Endodermal cell (in vitro differentiated cells): ENCODE data around the gene CAMTA1. TPM values are rescaled to one million over a fixed set of nuclear protein-coding genes. Genes with fewer than 3 reads are reported as not detected.

Source experiments
- DNase-seq: peaks from one replicate; pipeline ENCODE4 v3.0.0-alpha.2; 2017
- H3K27ac ChIP-seq: 2 replicates; pipeline ENCODE4 v1.5.1; 2013; ENCODE audit warnings: mild to moderate bottlenecking, low read depth, low read length, moderate library complexity
- H3K27me3 ChIP-seq: 2 replicates; pipeline ENCODE4 v1.6.1; 2013; ENCODE audit warnings: mild to moderate bottlenecking, low read length, moderate library complexity; ENCODE audit not compliant: insufficient read depth, control insufficient read depth, poor library complexity, severe bottlenecking
- H3K36me3 ChIP-seq: 2 replicates; pipeline ENCODE4 v1.7.0; 2013; ENCODE audit warnings: mild to moderate bottlenecking, low read length, moderate library complexity; ENCODE audit not compliant: control insufficient read depth, insufficient read depth
- H3K4me1 ChIP-seq: one replicate; pipeline ENCODE4 v1.7.0; 2013; ENCODE audit warnings: low read length; ENCODE audit not compliant: control insufficient read depth, insufficient read depth
- H3K4me3 ChIP-seq: 2 replicates; pipeline ENCODE4 v1.5.1; 2013; ENCODE audit warnings: mild to moderate bottlenecking, low read length, moderate library complexity
- H3K9ac ChIP-seq: 2 replicates; pipeline ENCODE4 v1.6.1; 2013; ENCODE audit warnings: mild to moderate bottlenecking, low read length, moderate library complexity; ENCODE audit not compliant: poor library complexity, severe bottlenecking; ENCODE audit errors: extremely low read depth
- H3K9me3 ChIP-seq: 2 replicates; pipeline ENCODE4 v1.6.1; 2013; ENCODE audit warnings: mild to moderate bottlenecking, low read length, moderate library complexity; ENCODE audit not compliant: control insufficient read depth
- H3K27ac Mint-ChIP-seq: 2 replicates; pipeline ENCODE4 v1.8.0; 2020; ENCODE audit warnings: mixed read lengths
- H3K27me3 Mint-ChIP-seq: 2 replicates; pipeline ENCODE4 v1.8.0; 2021; ENCODE audit warnings: mild to moderate bottlenecking, mixed read lengths; ENCODE audit not compliant: insufficient read depth
- H3K36me3 Mint-ChIP-seq: 2 replicates; pipeline ENCODE4 v1.8.0; 2020; ENCODE audit warnings: low read depth, mixed read lengths
- H3K4me1 Mint-ChIP-seq: 2 replicates; pipeline ENCODE4 v1.8.0; 2020; ENCODE audit warnings: mixed read lengths
- H3K4me3 Mint-ChIP-seq: 2 replicates; pipeline ENCODE4 v1.8.0; 2020; ENCODE audit warnings: mild to moderate bottlenecking, moderate library complexity, mixed read lengths
- H3K9me3 Mint-ChIP-seq: 2 replicates; pipeline ENCODE4 v1.8.0; 2020; ENCODE audit warnings: mild to moderate bottlenecking, mixed read lengths
- WGBS, 2 experiments: methylation state at CpG; one replicate each; pipeline versions ENCODE4 v1.1.5 to v1.1.7; 2013; ENCODE audit warnings: missing lambda C conversion rate in 2 of 2, mixed read lengths in 1 of 2; ENCODE audit not compliant: insufficient coverage in 1 of 2, insufficient read length in 1 of 2; 5-methylcytosine and 5-hydroxymethylcytosine counted together
- total RNA-seq, 2 donors: library from RNA; stranded (reverse); fragmentation: NEBNext Ultra II Directional in 1 of 2; extraction: Animal tissue kit (Norgen Biotek cat#: 25700) in 1 of 2; gene quantifications; 2 replicates in 1 of 2; 3 replicates in 1 of 2; pipeline ENCODE4 v1.2.1, GENCODE V29; 2021
- TF ChIP-seq, protein P1 (sequence below): fragments of 200-600 bp; sonication (generic); conservative IDR thresholded peaks from 2 replicates; pipeline ENCODE4 v1.5.0; 2021; ENCODE audit warnings: antibody characterized with exemption, mild to moderate bottlenecking

Gene CAMTA1
- total RNA-seq, 2 donors from 2014 or later = 123 to 137 TPM

DNA sequence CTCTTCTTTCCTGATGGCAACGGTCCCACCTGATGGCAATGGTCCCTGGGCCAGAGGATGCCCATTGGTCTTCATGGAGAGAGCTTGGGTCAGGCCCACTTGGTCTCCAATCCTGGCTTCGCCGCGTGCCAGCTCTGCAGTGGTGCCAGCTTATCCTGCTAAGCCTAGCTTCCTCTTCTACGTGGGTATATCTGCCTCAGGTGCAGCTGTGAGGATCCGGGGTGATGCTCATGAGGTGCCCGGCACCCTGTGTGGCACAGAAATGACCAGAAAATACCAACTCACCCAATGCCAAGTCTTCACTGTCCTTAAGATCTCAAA is 437.4 kb downstream of the CAMTA1 start:
- Histone ChIP-seq H3K27ac (no peak overlapping the region), H3K9ac (no peak overlapping the region), H3K36me3 (no peaks in the 10 kb centered on the region), H3K27me3 (no peaks in the 10 kb centered on the region), H3K9me3 (no peaks in the 10 kb centered on the region), H3K4me1 (no peaks in the 10 kb centered on the region), H3K4me3 (no peak overlapping the region)
- WGBS, 2 experiments = 93% methylated on average over 7 of the region's 7 CpGs
- no peaks in the 10 kb centered on the region for H3K27me3 Mint-ChIP-seq
- DNase-seq = no peak
- no peaks in the 10 kb centered on the region for H3K36me3 Mint-ChIP-seq
- TF ChIP-seq, protein P1, sequence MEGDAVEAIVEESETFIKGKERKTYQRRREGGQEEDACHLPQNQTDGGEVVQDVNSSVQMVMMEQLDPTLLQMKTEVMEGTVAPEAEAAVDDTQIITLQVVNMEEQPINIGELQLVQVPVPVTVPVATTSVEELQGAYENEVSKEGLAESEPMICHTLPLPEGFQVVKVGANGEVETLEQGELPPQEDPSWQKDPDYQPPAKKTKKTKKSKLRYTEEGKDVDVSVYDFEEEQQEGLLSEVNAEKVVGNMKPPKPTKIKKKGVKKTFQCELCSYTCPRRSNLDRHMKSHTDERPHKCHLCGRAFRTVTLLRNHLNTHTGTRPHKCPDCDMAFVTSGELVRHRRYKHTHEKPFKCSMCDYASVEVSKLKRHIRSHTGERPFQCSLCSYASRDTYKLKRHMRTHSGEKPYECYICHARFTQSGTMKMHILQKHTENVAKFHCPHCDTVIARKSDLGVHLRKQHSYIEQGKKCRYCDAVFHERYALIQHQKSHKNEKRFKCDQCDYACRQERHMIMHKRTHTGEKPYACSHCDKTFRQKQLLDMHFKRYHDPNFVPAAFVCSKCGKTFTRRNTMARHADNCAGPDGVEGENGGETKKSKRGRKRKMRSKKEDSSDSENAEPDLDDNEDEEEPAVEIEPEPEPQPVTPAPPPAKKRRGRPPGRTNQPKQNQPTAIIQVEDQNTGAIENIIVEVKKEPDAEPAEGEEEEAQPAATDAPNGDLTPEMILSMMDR = no peak
- no peak overlapping the region for H3K27ac Mint-ChIP-seq
- H3K4me3 Mint-ChIP-seq = no peak overlapping the region
- H3K4me1 Mint-ChIP-seq = no peaks in the 10 kb centered on the region
- H3K9me3 Mint-ChIP-seq = no peaks in the 10 kb centered on the region

DNA sequence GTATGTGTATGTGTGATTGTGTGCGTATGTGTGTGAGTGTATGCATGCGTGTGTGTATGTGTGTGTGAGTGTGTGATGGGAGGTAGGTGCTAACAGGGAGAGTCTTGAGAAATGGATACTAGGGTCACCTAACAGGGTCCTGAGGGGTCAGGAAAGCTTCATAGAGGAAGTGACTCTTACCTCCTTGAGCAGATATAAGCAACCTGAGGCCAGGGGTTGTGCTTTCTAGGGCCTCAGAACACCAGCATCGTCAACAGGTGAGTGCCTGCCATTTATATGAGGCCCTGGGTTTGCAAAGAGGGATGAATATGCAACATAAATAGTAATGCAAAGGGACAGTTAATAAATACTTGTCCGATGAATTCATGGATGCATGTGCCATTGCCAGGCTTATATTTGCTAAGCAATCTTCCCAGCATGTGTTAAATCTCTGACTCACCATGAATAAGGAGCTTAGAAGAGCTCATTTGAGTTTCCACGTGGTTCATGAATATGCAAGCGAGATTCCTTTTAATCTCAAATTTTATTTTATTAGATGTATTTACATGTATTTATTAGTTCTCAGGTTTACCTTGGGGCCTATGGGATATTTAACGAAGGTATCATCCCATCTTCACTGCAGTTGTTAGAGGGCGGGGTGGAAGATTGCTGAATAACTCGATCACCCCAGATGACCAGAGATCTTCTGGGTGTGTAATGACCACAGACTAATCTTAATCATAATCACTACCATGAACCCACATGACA is 438.3 kb downstream of the CAMTA1 start:
- no peak for DNase-seq
- WGBS, 2 experiments = 87 to 93% methylated on average over 4 to 9 of the region's 9 CpGs

DNA sequence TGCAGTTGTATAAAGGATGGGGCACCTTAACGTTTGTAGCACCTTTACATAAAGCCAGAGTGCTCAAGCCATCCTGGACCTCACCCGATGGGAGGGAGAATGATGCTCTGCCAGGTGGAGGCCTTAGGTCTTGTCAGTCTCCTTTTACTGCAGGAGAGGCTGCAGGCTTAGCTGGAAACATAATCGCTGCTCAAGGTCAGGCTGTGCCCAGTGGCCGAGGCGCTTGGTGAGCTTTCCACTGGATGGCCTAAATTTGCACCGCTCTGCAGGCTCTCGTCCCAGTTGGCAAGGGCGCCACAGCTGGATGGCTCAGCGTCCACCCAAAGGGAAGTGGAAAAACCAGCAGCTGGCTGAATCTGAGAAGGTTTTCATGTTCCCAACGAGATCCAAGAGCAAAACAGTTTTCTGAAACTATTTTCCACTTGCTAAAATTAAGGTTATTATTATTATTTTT is 438.9 kb downstream of the CAMTA1 start:
- Histone ChIP-seq H3K4me1 (no peaks in the 10 kb centered on the region), H3K36me3 (no peaks in the 10 kb centered on the region), H3K27me3 (no peaks in the 10 kb centered on the region), H3K4me3 (no peak overlapping the region), H3K27ac (no peak overlapping the region), H3K9me3 (no peaks in the 10 kb centered on the region), H3K9ac (no peak overlapping the region)
- 90 to 94% methylated on average over 9 to 10 of the region's 10 CpGs for WGBS, 2 experiments
- Mint-ChIP-seq H3K27me3 (no peaks in the 10 kb centered on the region), H3K4me3 (no peak overlapping the region), H3K36me3 (no peaks in the 10 kb centered on the region), H3K9me3 (no peaks in the 10 kb centered on the region), H3K4me1 (no peaks in the 10 kb centered on the region), H3K27ac (no peak overlapping the region)
- no peak for DNase-seq
- TF ChIP-seq, protein P1 = no peak

More for the DNA sequence above, 438.3 kb downstream of the CAMTA1 start:
- Histone ChIP-seq H3K27ac (no peak overlapping the region), H3K27me3 (no peaks in the 10 kb centered on the region), H3K9ac (no peak overlapping the region), H3K4me3 (no peak overlapping the region), H3K36me3 (no peaks in the 10 kb centered on the region), H3K4me1 (no peaks in the 10 kb centered on the region), H3K9me3 (no peaks in the 10 kb centered on the region)
- H3K4me3 Mint-ChIP-seq = no peak overlapping the region
- TF ChIP-seq, protein P1 = no peak
- H3K27ac Mint-ChIP-seq = no peak overlapping the region
- H3K36me3 Mint-ChIP-seq = no peaks in the 10 kb centered on the region
- no peaks in the 10 kb centered on the region for H3K27me3 Mint-ChIP-seq
- H3K4me1 Mint-ChIP-seq = no peaks in the 10 kb centered on the region
- H3K9me3 Mint-ChIP-seq = no peaks in the 10 kb centered on the region
